Heart left ventricle (tissue), 16 donors: ENCODE results near the gene CCDC60. TPM values are rescaled to one million over a fixed set of nuclear protein-coding genes. Genes with fewer than 3 reads are reported as not detected.

Source experiments
- ATAC-seq, 4 donors: fragments of 200-7000 bp; cut with Tn5 transposase; one replicate each; pipeline ENCODE4 v1.9.1; 2020 to 2022; ENCODE audit warnings: moderate library complexity in 4 of 4, mild to moderate bottlenecking in 3 of 4, moderate number of reproducible peaks in 1 of 4
- DNase-seq, 5 donors: peaks; one replicate each; pipeline ENCODE4 v3.0.0-alpha.2; 2020
- H3K27ac ChIP-seq, 12 donors: fragments of 200-600 bp; sonication (generic) in 4 of 12; one replicate each; pipeline versions ENCODE4 v1.5.0 to v1.8.0; 2016 to 2022; ENCODE audit warnings: mild to moderate bottlenecking in 2 of 12
- H3K27me3 ChIP-seq, 9 donors: fragments of 200-600 bp; sonication (generic) in 2 of 9; one replicate each; pipeline versions ENCODE4 v1.5.1 to v1.8.0; 2016 to 2022; ENCODE audit warnings: mild to moderate bottlenecking in 3 of 9
- H3K36me3 ChIP-seq, 9 donors: fragments of 200-600 bp; sonication (generic) in 2 of 9; one replicate each; pipeline versions ENCODE4 v1.5.0 to v1.8.0; 2018 to 2022; ENCODE audit warnings: mild to moderate bottlenecking in 2 of 9
- H3K4me1 ChIP-seq, 12 donors: fragments of 200-600 bp; sonication (generic) in 4 of 12; one replicate each; pipeline versions ENCODE4 v1.5.0 to v1.8.0; 2016 to 2022; ENCODE audit warnings: mild to moderate bottlenecking in 3 of 12
- H3K4me3 ChIP-seq, 12 donors: fragments of 200-600 bp; sonication (generic) in 4 of 12; one replicate each; pipeline versions ENCODE4 v1.5.0 to v1.8.0; 2017 to 2022; ENCODE audit warnings: mild to moderate bottlenecking in 9 of 12, moderate library complexity in 4 of 12
- H3K9me3 ChIP-seq, 12 donors: fragments of 200-600 bp; sonication (generic) in 4 of 12; one replicate each; pipeline versions ENCODE4 v1.5.0 to v1.8.0; 2016 to 2022; ENCODE audit warnings: mild to moderate bottlenecking in 1 of 12
- CTCF ChIP-seq, 12 donors: fragments of 200-600 bp; sonication (generic) in 4 of 12; IDR thresholded peaks; one replicate each; pipeline versions ENCODE4 v1.5.0 to v1.8.0; 2018 to 2022; ENCODE audit warnings: antibody characterized with exemption in 12 of 12, mild to moderate bottlenecking in 5 of 12
- POLR2A ChIP-seq, 2 donors: fragments of 450-650 bp; IDR thresholded peaks; one replicate each; pipeline ENCODE4 v1.6.1; 2017; ENCODE audit warnings: antibody characterized with exemption in 2 of 2, mild to moderate bottlenecking in 2 of 2, moderate library complexity in 2 of 2
- WGBS, 4 donors: extraction: QIAGEN DNeasy Blood & Tissue Kit in 2 of 4; methylation state at CpG; one replicate each; pipeline versions ENCODE4 v1.1.5 to v1.1.7; 2013 to 2018; 5-methylcytosine and 5-hydroxymethylcytosine counted together
- intact Hi-C, 10 donors: fragments of 100-400 bp; cut with DNase I; formaldehyde crosslinking; loops; one replicate each; pipeline versions ENCODE4 v1.11.1 to v1.14.2; 2022
- polyA plus RNA-seq, 2 donors: library from polyadenylated mRNA; stranded (reverse); fragments of 200-250 nt; gene quantifications; one replicate each; pipeline ENCODE4 v1.2.3, GENCODE V29; 2013
- total RNA-seq, 9 donors: library from RNA; depleted of rRNA in 2 of 9; stranded (reverse); fragments of >200 nt in 2 of 9; fragmentation: NEBNext Ultra II Directional in 3 of 9; extraction: Animal tissue kit (Norgen Biotek cat#: 25700) in 3 of 9; gene quantifications; one replicate each; pipeline versions ENCODE4 v1.1.0 to v1.2.4, GENCODE V29; 2016 to 2023
- donor health status: ischemic (EF 13 %, LVEDD 7.1; RV severe dilation, severe dysfunction).
- donor health status: healthy with polysubstance abuse.
- donor health status: DM: no; HTN: yes; CAD: no.
- donor health status: DM: no; HTN: no; CAD: no.
- donor health status: ischemic (EF 25% LVEDD 6.9; RV normal size, moderate dysfunction).
- donor health status: ischemic (EF 25% LVEDD 5.7; RV mildly dilated, moderate dysfunction).
- donor health status: healthy.
- donor health status: DM: yes; HTN: yes; CAD: no.
- donor health status: ischemic (EF 35%, LVEDD 5.7; RV mildly dilated, moderate dysfunction).
- donor health status: nonischemic (EF 11% LVEDD 7.7; RV severe dilation, severe dysfunction).
- donor health status: DM: yes; HTN: yes; CAD: no.
- donor health status: PGD.
- donor health status: ischemic (EF 29% LVEDD 5.4; RV normal size, mild dysfunction).
- donor health status: nonischemic (EF 23%, LVEDD 6.1; RV moderate dilation, normal function).

The CCDC60 gene
- total and polyA plus RNA-seq, 11 donors: not detected

- Histone ChIP-seq H3K9me3 (no peaks in the 10 kb centered on the region), H3K36me3 (no peaks in the 10 kb centered on the region), H3K27ac (no peak overlapping the region), H3K4me3 (no peak overlapping the region), H3K27me3 (no peaks in the 10 kb centered on the region), H3K4me1 (peaks cover 0 to 6% (median 0%) of the 10 kb centered on the region in 12 donors)
- peak in 3 of 4 donors; percentile 29 to 61 (median 44) for ATAC-seq
- intact Hi-C loops: no loop called here
- WGBS, 4 donors: 49 to 69% (median 59%) methylated on average over 19 of the region's 19 CpGs
- peak in 2 of 5 donors; percentile 29 to 35 for DNase-seq
- TF ChIP-seq CTCF (IDR thresholded peaks at IDR 0.05) (no peak), POLR2A (IDR thresholded peaks at IDR 0.05) (no peak)
Measured at GRCh38 chr12:119308708-119309456, 25.6 kb upstream of the CCDC60 start.

- no peaks in the 10 kb centered on the region for H3K36me3 ChIP-seq
- WGBS, 4 donors: 83 to 91% (median 87%) methylated on average over 4 of the region's 4 CpGs
- H3K4me1 ChIP-seq: peaks cover 0 to 6% (median 0%) of the 10 kb centered on the region in 12 donors
- TF ChIP-seq CTCF (IDR thresholded peaks at IDR 0.05) (no peak), POLR2A (IDR thresholded peaks at IDR 0.05) (no peak)
- intact Hi-C loops: no loop called here
- H3K27ac ChIP-seq: no peak overlapping the region
- ATAC-seq: no peak
- no peak overlapping the region for H3K4me3 ChIP-seq
- DNase-seq: no peak
- H3K27me3 ChIP-seq: no peaks in the 10 kb centered on the region
- no peaks in the 10 kb centered on the region for H3K9me3 ChIP-seq
Measured at GRCh38 chr12:119311878-119312277, 22.7 kb upstream of the CCDC60 start.

- Histone ChIP-seq H3K4me3 (no peak overlapping the region), H3K36me3 (no peaks in the 10 kb centered on the region), H3K27ac (no peak overlapping the region), H3K9me3 (no peaks in the 10 kb centered on the region), H3K27me3 (no peaks in the 10 kb centered on the region), H3K4me1 (peaks cover 0 to 6% (median 0%) of the 10 kb centered on the region in 12 donors)
- TF ChIP-seq CTCF (IDR thresholded peaks at IDR 0.05) (no peak), POLR2A (IDR thresholded peaks at IDR 0.05) (no peak)
- intact Hi-C loops: no loop called here
- ATAC-seq (no peak), DNase-seq (no peak)
- WGBS, 4 donors: 74 to 81% (median 78%) methylated on average over 1 of the region's 1 CpG
Measured at GRCh38 chr12:119312904-119313303, 21.6 kb upstream of the CCDC60 start.

GRCh38 chr12:119314290-119314689 lies 20.2 kb upstream of the CCDC60 start:
- Histone ChIP-seq H3K27ac (no peak overlapping the region), H3K9me3 (no peaks in the 10 kb centered on the region), H3K4me1 (peaks cover 0 to 6% (median 0%) of the 10 kb centered on the region in 12 donors), H3K36me3 (no peaks in the 10 kb centered on the region), H3K27me3 (no peaks in the 10 kb centered on the region), H3K4me3 (no peak overlapping the region)
- WGBS, 4 donors: 93 to 97% (median 96%) methylated on average over 5 of the region's 5 CpGs
- TF ChIP-seq POLR2A (IDR thresholded peaks at IDR 0.05) (no peak), CTCF (IDR thresholded peaks at IDR 0.05) (no peak)
- no peak for ATAC-seq
- intact Hi-C loops: no loop called here
- no peak for DNase-seq
